D721Med (cell line): ENCODE measurements around the gene RASSF3.

Experiments
- DNase-seq: peaks from one replicate; pipeline ENCODE4 v3.0.0; 2011; ENCODE audit warnings: low spot score; ENCODE audit not compliant: insufficient read length
- FAIRE-seq: peaks from 2 replicates; lab custom pipeline; 2011; peaks lifted over from hg19 to GRCh38; lab: Jason Lieb, UNC
- TF ChIP-seq, protein P1 (sequence below): IDR thresholded peaks from 2 replicates; pipeline ENCODE4 v1.5.1; 2012; ENCODE audit warnings: mild to moderate bottlenecking, control low read depth; ENCODE audit not compliant: insufficient read depth; ENCODE audit errors: missing control alignments

Gene RASSF3

DNA sequence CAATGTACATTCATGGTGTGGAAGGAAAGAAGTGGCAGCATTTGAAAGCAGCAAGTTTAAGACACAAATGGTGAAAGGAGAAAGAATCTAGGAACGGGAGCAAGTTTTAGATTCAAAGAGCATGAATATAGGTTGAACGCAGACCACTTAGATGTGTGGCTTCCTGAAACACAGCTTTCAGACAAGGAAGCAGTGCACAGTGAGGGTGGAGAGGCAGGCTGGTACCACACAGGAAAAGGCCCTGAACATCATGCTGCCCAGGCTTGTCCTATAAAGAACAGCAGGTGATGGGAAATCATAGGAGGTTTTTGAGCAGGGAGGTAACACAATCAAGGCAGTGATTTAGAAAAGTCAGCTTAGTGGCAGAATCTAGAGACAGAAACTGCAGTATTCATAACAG, 113.3 kb downstream of the RASSF3 start:
- no peak for DNase-seq
- TF ChIP-seq, protein P1, sequence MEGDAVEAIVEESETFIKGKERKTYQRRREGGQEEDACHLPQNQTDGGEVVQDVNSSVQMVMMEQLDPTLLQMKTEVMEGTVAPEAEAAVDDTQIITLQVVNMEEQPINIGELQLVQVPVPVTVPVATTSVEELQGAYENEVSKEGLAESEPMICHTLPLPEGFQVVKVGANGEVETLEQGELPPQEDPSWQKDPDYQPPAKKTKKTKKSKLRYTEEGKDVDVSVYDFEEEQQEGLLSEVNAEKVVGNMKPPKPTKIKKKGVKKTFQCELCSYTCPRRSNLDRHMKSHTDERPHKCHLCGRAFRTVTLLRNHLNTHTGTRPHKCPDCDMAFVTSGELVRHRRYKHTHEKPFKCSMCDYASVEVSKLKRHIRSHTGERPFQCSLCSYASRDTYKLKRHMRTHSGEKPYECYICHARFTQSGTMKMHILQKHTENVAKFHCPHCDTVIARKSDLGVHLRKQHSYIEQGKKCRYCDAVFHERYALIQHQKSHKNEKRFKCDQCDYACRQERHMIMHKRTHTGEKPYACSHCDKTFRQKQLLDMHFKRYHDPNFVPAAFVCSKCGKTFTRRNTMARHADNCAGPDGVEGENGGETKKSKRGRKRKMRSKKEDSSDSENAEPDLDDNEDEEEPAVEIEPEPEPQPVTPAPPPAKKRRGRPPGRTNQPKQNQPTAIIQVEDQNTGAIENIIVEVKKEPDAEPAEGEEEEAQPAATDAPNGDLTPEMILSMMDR, result no peak
- no peak for FAIRE-seq

DNA sequence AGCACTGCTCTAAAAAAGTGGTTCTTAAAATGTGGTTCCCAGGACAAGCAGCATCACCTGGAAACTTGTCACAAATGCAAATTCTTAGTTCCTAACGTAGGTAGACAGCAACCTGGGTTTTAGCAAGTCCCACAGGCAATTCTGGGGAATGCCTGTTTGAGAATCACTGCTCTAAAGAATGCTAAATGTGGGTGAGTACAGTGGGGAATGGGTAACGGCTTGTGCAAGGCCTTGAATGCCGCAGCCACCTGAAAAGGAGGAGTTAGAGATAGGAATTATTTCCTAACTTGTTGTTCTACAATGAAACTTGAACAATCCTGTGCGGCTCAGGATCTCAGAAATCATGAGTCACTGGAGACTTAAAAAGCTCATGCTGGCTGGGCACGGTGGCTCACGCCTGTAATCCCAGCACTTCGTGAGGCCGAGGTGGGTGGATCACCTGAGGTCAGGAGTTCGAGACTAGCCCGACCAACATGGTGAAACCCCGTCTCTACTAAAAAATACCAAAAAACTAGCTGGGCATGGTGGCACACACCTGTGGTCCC, 114.0 kb downstream of the RASSF3 start:
- TF ChIP-seq, protein P1, result no peak
- no peak for FAIRE-seq
- no peak for DNase-seq

DNA sequence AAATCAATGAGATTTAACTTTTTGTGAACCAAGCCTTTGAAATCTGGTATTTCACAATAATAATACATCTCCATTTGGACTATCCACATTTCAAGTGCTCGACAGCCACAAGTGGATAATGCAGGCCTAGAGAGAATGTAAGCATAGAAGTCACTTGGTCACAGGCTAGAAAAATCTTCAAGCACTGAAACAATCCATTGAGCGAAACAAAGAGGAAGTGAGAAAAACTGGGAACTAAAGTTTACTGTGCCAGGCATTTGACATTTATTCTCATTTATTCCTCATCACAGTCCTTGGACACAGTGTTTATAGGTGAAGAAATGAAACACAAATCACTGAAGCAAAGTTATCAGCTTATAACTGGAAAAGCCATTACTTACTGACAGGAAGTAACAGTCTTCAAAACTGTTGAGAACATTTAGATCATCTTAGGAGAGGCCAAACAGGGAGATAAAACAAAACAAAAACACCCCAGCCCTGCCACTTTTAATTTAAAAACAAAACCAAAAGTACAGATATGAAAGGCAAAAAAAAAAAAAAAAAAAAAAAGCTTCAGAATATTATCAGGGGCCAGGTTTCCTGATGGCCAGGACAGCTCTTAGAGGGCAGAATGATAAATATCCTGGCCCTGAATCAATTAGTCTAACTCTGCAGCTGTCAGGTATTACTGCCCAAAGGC, 119.8 kb downstream of the RASSF3 start:
- TF ChIP-seq, protein P1, result no peak
- no peak for FAIRE-seq
- DNase-seq, result no peak

DNA sequence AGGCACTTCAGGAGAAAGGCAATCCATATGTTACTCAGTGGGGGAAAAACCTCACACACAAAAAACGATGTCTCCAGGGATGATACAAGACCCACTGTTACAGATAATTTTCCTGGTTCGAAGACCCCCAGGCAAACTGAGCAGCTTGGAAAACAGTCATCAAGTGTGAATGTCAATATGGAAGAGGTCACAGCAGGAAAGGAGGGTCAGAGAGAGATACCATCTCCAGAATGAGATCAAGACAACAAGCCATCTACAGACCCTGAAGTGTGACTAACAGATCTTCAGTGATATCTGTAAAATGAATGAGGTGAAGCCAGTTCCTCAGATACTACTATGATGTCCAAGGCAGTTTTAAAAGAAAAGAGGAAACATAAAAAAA, 120.3 kb downstream of the RASSF3 start:
- TF ChIP-seq, protein P1, result no peak
- DNase-seq (no peak), FAIRE-seq (no peak)

DNA sequence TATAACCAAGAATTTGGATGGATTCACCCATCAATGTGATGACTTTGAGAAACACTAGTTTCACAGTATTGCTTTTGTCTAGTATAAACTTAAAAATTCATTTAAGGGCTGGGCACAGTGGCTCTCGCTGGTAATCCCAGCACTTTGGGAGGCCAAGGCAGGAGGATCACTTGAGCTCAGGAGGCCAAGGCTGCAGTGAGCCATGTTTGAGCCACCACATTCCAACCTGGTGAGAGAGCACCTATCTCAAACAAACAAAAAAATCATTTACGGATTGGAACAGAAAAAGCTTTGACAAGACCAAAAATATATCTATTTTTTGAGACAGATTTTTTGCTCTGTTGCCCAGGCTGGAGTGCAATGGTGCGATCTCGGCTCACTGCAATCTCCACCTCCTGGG, 121.4 kb downstream of the RASSF3 start:
- FAIRE-seq (no peak), DNase-seq (no peak)
- TF ChIP-seq, protein P1, result no peak

- FAIRE-seq (no peak), DNase-seq (no peak)
- TF ChIP-seq, protein P1, result no peak
Measured at GRCh38 chr12:64733857-64734256, 123.6 kb downstream of the RASSF3 start.

DNA sequence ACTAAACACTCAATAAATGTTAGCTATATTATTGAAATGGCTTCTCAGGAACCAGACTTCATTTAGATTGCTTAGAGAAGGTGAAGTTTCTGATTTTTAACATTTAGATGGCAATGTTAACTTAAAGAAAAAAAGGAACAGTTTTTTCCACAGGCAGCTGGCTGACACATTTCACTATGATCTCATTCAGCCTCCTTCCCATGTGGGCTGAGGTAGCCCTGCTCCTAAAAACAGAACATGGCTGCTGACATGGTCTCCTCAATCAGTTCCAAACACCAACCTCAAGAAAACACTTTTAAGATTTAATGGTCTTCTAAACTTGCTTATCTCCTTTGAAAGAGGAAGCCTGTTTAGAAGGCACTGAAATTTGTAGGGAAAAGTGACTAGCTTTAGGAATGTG, 125.1 kb downstream of the RASSF3 start:
- TF ChIP-seq, protein P1, result no peak
- DNase-seq (no peak), FAIRE-seq (no peak)
